ENCODE results near the gene GRWD1.

The GRWD1 gene

GRCh38 chr19:48497728-48498594, 52.2 kb downstream of the GRWD1 start:
- DNase-seq (ENCODE audit: low read depth): no peak

- DNase-seq (ENCODE audit: low read depth): no peak
Observed at GRCh38 chr19:48498595-48499311, 53.0 kb downstream of the GRWD1 start.

GRCh38 chr19:48499316-48500090, 53.7 kb downstream of the GRWD1 start:
- DNase-seq (ENCODE audit: low read depth): no peak

- DNase-seq (ENCODE audit: low read depth): no peak
Observed at GRCh38 chr19:48500830-48501493, 55.2 kb downstream of the GRWD1 start.

GRCh38 chr19:48501494-48502349, 55.9 kb downstream of the GRWD1 start:
- DNase-seq (ENCODE audit: low read depth): peak; percentile 49

- no peak for DNase-seq (ENCODE audit: low read depth)
Observed at GRCh38 chr19:48502350-48503018, 56.7 kb downstream of the GRWD1 start.

GRCh38 chr19:48506138-48506733, 60.5 kb downstream of the GRWD1 start:
- peak; percentile 80 for DNase-seq (ENCODE audit: low read depth)

Data from ELR (cell line).